ENCODE results near the gene PIK3R2. TPM values are rescaled to one million over a fixed set of nuclear protein-coding genes. Genes with fewer than 3 reads are reported as not detected.
A peak's percentile ranks its signal among the peaks of the same experiment; 100 is the strongest.

The PIK3R2 gene
- total and polyA plus RNA-seq, 7 donors, result 1.8 to 18.0 (median 7.9) TPM

- WGBS, 2 donors, result 82 to 93% methylated on average over 7 of the region's 7 CpGs
- no peak for TF ChIP-seq POLR2A (IDR thresholded peaks at IDR 0.05)
- TF ChIP-seq EP300 (IDR thresholded peaks at IDR 0.05), result no peak
- TF ChIP-seq, protein P1, sequence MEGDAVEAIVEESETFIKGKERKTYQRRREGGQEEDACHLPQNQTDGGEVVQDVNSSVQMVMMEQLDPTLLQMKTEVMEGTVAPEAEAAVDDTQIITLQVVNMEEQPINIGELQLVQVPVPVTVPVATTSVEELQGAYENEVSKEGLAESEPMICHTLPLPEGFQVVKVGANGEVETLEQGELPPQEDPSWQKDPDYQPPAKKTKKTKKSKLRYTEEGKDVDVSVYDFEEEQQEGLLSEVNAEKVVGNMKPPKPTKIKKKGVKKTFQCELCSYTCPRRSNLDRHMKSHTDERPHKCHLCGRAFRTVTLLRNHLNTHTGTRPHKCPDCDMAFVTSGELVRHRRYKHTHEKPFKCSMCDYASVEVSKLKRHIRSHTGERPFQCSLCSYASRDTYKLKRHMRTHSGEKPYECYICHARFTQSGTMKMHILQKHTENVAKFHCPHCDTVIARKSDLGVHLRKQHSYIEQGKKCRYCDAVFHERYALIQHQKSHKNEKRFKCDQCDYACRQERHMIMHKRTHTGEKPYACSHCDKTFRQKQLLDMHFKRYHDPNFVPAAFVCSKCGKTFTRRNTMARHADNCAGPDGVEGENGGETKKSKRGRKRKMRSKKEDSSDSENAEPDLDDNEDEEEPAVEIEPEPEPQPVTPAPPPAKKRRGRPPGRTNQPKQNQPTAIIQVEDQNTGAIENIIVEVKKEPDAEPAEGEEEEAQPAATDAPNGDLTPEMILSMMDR (IDR thresholded peaks at IDR 0.05), result no peak
- TF ChIP-seq POLR2AphosphoS5 (IDR thresholded peaks at IDR 0.05), result no peak
- intact Hi-C loops (cut with DNase I), result no loop called here
- Histone ChIP-seq H3K27me3 (no peaks in the 10 kb centered on the region), H3K4me1 (peaks cover 0 to 30% (median 23%) of the 10 kb centered on the region in 4 donors), H3K4me3 (no peak overlapping the region), H3K9me3 (no peaks in the 10 kb centered on the region), H3K36me3 (peaks cover 0 to 50% (median 8%) of the 10 kb centered on the region in 4 donors), H3K27ac (peak overlapping the region in 3 of 4 donors; percentile 94 to 98 (median 98))
- DNase-seq, result no peak
Observed at GRCh38 chr19:18196511-18196845, 43.5 kb downstream of the PIK3R2 start.

GRCh38 chr19:18197306-18197705 is 44.3 kb downstream of the PIK3R2 start:
- no peaks in the 10 kb centered on the region for H3K27me3 ChIP-seq
- intact Hi-C loops (cut with DNase I), result no loop called here
- H3K9me3 ChIP-seq, result no peaks in the 10 kb centered on the region
- WGBS, 2 donors, result 92 to 95% methylated on average over 18 of the region's 18 CpGs
- H3K4me3 ChIP-seq, result no peak overlapping the region
- peak overlapping the region in 1 of 4 donors; percentile 7 for H3K27ac ChIP-seq
- peaks cover 0 to 22% (median 19%) of the 10 kb centered on the region in 4 donors for H3K4me1 ChIP-seq
- TF ChIP-seq EP300 (IDR thresholded peaks at IDR 0.05), result no peak
- TF ChIP-seq POLR2AphosphoS5 (IDR thresholded peaks at IDR 0.05), result no peak
- TF ChIP-seq POLR2A (IDR thresholded peaks at IDR 0.05), result no peak
- TF ChIP-seq, protein P1 (IDR thresholded peaks at IDR 0.05), result no peak
- peaks cover 0 to 58% (median 8%) of the 10 kb centered on the region in 4 donors for H3K36me3 ChIP-seq
- DNase-seq, result no peak

- H3K4me3 ChIP-seq, result no peak overlapping the region
- H3K4me1 ChIP-seq, result peaks cover 0 to 27% (median 26%) of the 10 kb centered on the region in 4 donors
- 75 to 78% methylated on average over 6 of the region's 6 CpGs for WGBS, 2 donors
- H3K9me3 ChIP-seq, result no peaks in the 10 kb centered on the region
- DNase-seq, result no peak
- H3K27me3 ChIP-seq, result no peaks in the 10 kb centered on the region
- TF ChIP-seq, protein P1 (IDR thresholded peaks at IDR 0.05), result no peak
- TF ChIP-seq POLR2AphosphoS5 (IDR thresholded peaks at IDR 0.05) (no peak), EP300 (IDR thresholded peaks at IDR 0.05) (no peak), POLR2A (IDR thresholded peaks at IDR 0.05) (no peak)
- intact Hi-C loops (cut with DNase I), result no loop called here
- peaks cover 0 to 59% (median 8%) of the 10 kb centered on the region in 4 donors for H3K36me3 ChIP-seq
- H3K27ac ChIP-seq, result no peak overlapping the region
Observed at GRCh38 chr19:18197941-18198340, 45.0 kb downstream of the PIK3R2 start.

- H3K4me3 ChIP-seq, result no peak overlapping the region
- DNase-seq, result no peak
- no peaks in the 10 kb centered on the region for H3K27me3 ChIP-seq
- H3K9me3 ChIP-seq, result no peaks in the 10 kb centered on the region
- WGBS, 2 donors, result 93 to 94% methylated on average over 6 of the region's 6 CpGs
- no peak for TF ChIP-seq EP300 (IDR thresholded peaks at IDR 0.05)
- TF ChIP-seq, protein P1 (IDR thresholded peaks at IDR 0.05), result no peak
- no peak for TF ChIP-seq POLR2AphosphoS5 (IDR thresholded peaks at IDR 0.05)
- no peak for TF ChIP-seq POLR2A (IDR thresholded peaks at IDR 0.05)
- H3K4me1 ChIP-seq, result peaks cover 0 to 31% (median 30%) of the 10 kb centered on the region in 4 donors
- H3K27ac ChIP-seq, result no peak overlapping the region
- intact Hi-C loops (cut with DNase I), result no loop called here
- peaks cover 0 to 59% (median 8%) of the 10 kb centered on the region in 4 donors for H3K36me3 ChIP-seq
Observed at GRCh38 chr19:18198374-18198773, 45.4 kb downstream of the PIK3R2 start.

DNA sequence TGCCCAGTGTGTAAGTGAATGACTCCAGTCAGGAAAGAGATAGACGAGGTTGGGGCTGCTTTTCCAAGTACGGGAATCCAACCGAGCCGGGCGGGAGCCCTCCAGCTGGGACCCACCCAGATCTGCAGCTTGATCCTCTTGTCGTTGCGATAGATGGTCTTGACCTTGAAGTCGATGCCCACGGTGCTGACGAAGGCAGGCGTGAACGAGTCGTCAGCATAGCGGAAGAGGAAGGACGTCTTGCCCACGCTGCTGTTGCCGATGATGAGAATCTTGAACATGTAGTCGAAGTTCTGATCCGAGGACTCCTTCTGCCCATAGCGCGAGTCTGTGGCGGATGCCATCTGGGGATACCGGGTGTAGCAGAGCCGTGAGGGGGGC is 49.4 kb downstream of the PIK3R2 start:
- H3K4me3 ChIP-seq, result peak overlapping the region in 1 of 4 donors; percentile 75
- H3K27ac ChIP-seq, result peak overlapping the region in 2 of 4 donors; percentile 18 to 83
- WGBS, 2 donors, result 90 to 91% methylated on average over 24 of the region's 24 CpGs
- intact Hi-C loops (cut with DNase I), result no loop called here
- no peaks in the 10 kb centered on the region for H3K9me3 ChIP-seq
- TF ChIP-seq POLR2AphosphoS5 (IDR thresholded peaks at IDR 0.05) (no peak), POLR2A (IDR thresholded peaks at IDR 0.05) (no peak), EP300 (IDR thresholded peaks at IDR 0.05) (no peak)
- TF ChIP-seq, protein P1 (IDR thresholded peaks at IDR 0.05), result no peak
- H3K27me3 ChIP-seq, result no peaks in the 10 kb centered on the region
- peaks cover 0 to 30% (median 24%) of the 10 kb centered on the region in 4 donors for H3K4me1 ChIP-seq
- no peak for DNase-seq
- peaks cover 0 to 40% (median 5%) of the 10 kb centered on the region in 4 donors for H3K36me3 ChIP-seq

Measured in sigmoid colon (tissue), 7 donors.